GM19452 (cell line): ENCODE measurements around the gene RRP1.

ENCODE experiments used
- ATAC-seq: cut with Tn5 transposase; IDR thresholded peaks from one replicate; pipeline ENCODE4 v1.9.1; 2021; ENCODE audit not compliant: unreplicated experiment

RRP1 gene

GRCh38 chr21:43800566-43800965 is 11.2 kb downstream of the RRP1 start:
- no peak for ATAC-seq

DNA sequence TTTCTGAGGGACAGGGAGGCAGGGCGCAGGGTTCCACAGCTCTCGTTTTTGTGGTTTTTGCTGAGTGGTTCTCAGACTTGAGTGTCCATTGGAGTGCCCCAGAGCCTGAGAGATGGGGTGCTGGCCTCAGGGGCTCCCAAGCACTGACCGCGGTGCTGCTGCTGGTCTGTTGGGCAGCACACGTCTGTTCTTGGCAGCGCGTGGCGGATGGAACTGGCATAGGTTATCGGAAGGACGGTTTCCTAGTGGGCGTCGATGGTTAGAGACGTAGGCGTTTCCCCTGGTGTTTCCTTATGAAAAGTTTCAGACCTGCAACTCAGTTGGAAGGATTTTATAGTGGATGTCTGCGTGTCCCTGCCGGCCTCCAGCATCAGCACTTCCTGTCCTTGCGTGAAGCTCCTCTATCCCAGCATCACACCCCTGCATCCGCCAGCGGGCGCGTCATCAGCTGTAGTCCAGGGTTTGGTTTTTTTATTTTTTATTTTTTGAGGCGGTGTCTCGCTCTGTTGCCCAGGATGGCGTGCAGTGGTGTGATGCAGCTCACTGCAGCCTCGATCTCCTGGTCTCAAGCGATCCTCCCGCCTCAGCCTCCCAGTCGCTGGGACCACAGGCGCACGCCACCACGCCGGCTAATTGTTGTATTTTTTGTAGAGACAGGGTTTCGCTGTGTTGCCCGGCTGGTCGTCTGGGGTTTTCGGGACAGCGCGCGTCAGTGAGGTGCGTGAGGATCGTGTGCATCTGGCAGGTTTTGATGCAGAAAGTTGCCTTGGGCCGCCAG is 11.8 kb downstream of the RRP1 start:
- ATAC-seq: no peak

DNA sequence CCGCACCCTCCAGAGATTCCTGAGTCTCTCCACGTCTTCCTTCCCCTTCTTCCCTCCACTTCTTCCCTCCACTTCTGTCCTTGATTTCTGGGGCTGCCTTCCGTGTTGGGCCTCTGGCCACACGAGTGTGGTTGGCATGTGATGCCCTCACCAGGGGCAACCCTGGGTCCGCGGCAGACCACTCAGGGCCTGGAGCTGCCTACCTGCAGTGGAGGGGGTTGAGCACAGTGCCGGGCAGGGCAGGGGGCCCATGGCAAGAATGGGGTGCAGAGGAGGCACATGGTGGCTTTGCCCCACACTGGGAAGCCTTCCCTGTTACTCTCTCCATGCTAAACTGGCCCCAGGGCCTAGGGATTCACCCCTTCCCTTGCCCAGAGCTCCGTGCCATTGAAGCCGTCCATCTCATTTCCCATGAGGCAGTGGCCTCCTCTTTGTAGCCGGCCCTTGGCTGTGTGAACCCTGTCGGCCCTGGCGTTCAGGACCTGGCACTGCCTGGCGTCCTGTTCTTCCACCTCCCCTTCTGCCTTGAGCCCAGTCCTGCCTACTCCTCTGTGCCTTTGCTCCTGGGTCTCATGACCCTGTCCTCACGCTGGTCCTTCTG is 13.4 kb downstream of the RRP1 start:
- no peak for ATAC-seq

DNA sequence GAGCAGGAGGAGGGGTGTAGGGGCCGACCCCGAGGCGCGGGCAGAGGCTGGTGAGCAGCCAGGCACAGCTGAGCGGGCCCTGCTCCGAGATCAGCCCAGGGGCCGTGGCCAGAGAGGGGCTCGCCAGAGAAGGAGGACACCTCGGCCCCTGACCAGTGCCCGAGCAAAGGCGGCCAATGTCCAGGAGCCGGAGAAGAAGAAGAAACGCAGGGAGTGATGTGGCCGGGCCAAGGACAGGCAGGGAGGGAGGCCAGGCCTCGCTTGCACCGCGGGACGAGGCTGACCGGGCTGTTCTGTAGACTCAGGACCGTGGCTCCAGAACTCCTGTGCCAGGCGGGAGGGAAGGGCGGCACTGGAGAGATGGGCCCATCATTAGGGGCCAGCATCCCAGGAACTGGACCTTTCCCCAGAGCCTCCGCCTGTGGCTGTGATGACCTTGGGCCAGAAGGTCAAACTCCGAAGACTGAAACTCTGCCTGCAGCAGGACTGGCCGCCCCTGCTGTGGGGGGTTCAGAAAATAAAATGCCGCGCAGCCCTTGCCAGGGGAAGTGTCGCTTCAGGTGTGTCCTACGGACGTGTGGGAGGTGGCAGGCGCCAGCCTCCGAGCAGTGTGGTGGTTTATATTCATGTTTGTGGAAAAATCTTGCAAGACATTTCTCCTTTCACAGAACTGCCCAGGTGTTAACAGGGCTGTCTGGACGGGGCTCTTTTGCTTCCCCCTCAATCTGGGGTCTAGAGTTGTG is 14.4 kb downstream of the RRP1 start:
- no peak for ATAC-seq

GRCh38 chr21:43805275-43805800 is 16.0 kb downstream of the RRP1 start:
- ATAC-seq: peak; percentile 79

- ATAC-seq: no peak
Measured at GRCh38 chr21:43806017-43806710, 16.8 kb downstream of the RRP1 start.

- no peak for ATAC-seq
Measured at GRCh38 chr21:43808367-43808766, 19.0 kb downstream of the RRP1 start.

GRCh38 chr21:43808832-43809251 is 19.5 kb downstream of the RRP1 start:
- ATAC-seq: no peak

GRCh38 chr21:43809346-43809799 is 20.0 kb downstream of the RRP1 start:
- no peak for ATAC-seq

- ATAC-seq: no peak
Measured at GRCh38 chr21:43809853-43810504, 20.6 kb downstream of the RRP1 start.

GRCh38 chr21:43810505-43811261 is 21.3 kb downstream of the RRP1 start:
- peak; percentile 71 for ATAC-seq

DNA sequence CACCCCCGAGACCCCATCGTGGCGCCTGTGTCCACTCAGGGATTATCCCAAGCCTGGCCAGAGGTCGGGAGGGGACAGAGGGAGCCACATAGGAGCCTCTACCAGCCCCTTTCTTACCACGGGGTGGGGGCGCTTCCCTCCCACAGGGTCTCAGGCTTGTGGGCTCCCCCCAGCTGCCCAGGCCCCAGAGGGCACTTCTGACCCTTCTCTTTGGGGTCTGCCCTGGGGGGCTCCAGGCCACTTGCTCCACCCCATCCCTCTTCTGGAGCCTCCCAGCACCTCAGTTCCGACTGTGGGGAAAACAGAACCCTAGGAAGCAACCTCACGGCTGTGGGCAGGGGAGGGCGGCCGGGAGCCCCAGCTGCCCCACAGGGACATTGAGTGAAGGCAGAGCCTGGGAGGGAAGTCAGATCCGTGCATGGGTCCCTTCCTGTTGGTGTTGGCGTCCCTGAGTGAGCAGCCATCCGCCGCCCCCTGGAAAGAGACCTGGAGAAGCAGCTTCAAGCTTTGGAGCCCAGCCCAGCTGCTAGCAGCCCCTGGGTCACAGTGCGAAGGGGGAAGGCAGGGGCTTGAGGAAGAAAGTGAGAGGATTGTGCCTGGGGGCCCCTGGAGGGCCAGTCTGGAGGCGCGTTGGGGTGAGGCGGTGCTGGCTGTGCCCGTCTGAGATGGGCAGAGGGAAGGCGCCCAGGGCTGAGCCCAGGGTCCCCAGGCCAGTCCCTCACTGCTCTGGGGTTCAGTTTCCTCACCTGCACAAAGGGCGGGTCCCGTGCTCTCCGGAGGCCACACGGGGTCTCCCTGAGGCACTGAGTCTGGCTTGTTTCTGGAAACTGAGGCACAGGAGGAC is 22.1 kb downstream of the RRP1 start:
- no peak for ATAC-seq

DNA sequence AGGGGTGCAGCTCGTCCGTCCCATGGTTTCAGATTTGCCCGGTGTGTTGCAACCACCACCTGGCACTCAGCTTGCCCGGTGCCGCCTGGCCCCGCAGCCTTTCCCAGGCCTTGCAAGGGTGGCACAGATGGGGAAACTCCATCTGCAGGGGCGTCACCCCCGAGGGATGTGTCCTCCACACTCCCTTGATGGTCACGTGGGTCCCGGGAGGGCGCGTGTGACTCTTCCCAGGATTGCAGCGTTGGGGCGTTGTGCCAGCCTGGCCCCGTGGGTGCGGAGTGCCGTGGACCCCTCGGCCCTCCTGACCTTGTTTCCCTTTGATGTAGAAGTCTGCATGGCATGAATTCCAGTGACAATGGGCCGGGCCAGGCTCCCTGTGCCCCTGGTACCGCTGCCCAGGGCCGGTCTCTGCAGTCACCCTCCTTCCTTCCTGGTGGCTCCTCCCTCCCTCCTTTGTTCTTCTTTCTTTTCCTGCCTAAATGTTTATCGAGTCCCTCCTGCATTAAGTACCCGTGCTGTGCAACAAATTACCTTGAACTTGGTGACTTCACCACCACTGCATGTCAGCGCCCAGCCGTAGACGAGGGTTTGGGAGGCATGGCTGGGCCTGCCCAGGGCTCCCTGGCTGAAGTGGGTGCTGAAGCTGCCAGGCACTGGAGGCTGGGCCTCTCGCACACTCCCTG is 22.9 kb downstream of the RRP1 start:
- ATAC-seq: no peak

GRCh38 chr21:43812957-43813655 is 23.7 kb downstream of the RRP1 start:
- no peak for ATAC-seq

GRCh38 chr21:43813656-43813980 is 24.2 kb downstream of the RRP1 start:
- no peak for ATAC-seq

- ATAC-seq: no peak
Measured at GRCh38 chr21:43814215-43815106, 25.1 kb downstream of the RRP1 start.

- no peak for ATAC-seq
Measured at GRCh38 chr21:43815107-43815613, 25.8 kb downstream of the RRP1 start.
